Measurements from ENCODE around the gene CKS1B. TPM values are rescaled to one million over a fixed set of nuclear protein-coding genes. Genes with fewer than 3 reads are reported as not detected.

CKS1B gene
- total and polyA plus RNA-seq, 2 donors (not counting 1 experiment from before 2014, with no cell fraction given): 16.8 to 33.0 TPM

DNA sequence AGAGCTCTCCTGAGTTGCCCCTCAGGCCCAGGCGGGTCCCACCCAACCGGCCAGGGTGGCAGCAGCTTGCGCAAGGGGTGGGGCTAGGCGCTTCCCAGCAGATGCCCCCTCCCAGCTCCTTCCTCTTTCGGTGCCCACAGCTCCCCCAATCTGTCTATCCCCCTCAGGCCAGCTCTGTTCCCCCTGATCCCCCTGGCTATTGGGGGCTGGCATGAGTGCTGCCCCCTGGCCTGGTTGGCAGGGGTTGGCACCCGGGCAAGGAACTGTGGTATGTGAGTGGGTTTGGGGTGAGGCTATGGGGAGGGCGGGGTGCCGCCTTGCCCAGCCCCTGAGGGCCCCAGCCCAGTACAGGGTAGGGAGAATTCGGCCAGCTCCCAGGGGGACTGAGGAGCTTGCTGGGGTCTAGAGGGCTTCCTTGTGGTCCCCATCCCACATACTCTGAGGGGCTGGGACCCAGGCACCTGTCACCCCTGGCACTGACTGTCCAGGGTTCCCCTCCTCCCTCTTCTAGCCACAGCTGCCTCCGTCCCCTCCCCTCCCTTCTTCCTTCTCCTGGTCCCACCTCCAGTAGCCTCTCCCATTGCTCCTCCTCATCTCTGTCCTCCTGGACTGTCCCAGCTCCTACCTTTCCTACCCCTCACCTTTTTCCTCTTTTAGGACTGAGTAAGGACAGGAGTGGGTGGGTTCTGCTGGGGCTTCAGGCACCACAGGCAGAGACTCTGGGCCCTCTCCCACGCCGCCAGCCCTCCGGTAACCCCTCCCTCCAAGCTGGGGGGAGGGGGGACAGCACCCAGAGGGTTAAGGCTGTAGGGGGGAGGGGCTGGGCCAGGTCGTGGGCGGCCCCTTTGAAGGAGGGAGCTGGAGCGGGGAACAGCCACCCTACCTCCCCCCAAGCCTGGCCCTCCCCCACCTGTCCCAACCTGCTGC lies 33.8 kb downstream of the CKS1B start:
- no peak for ATAC-seq (ENCODE audit: low read depth)
- peak overlapping the region; percentile 96 for H3K4me2 ChIP-seq (replicated peaks; ENCODE audit: low read depth, low read length, poor library complexity, severe bottlenecking)
- H3K27ac Mint-ChIP-seq: peak overlapping the region; percentile 79
- H3K27ac ChIP-seq (ENCODE audit: low read length in 2 of 2): peak overlapping the region; percentile 12 to 60
- peaks cover 79% of the 10 kb centered on the region for H3K4me1 Mint-ChIP-seq
- no peak overlapping the region for H3K4me3 Mint-ChIP-seq
- H3K27me3 ChIP-seq (replicated peaks in 1 of 4; ENCODE audit: control extremely low read depth in 1 of 4, control insufficient read depth in 3 of 4, insufficient read depth in 4 of 4, low read length in 3 of 4): no peaks in the 10 kb centered on the region
- H2AFZ ChIP-seq (ENCODE audit: insufficient read depth, low read depth, low read length, poor library complexity, severe bottlenecking): no peak overlapping the region
- peaks cover 95 to 97% of the 10 kb centered on the region in 2 donors for H3K4me1 ChIP-seq (ENCODE audit: control insufficient read depth in 2 of 2, insufficient read depth in 2 of 2, low read length in 2 of 2)
- H3K27me3 Mint-ChIP-seq: no peaks in the 10 kb centered on the region
- no peaks in the 10 kb centered on the region for H3K9me3 Mint-ChIP-seq (ENCODE audit: insufficient read depth)
- H3K36me3 ChIP-seq (replicated peaks in 1 of 2; ENCODE audit: control extremely low read depth in 1 of 2, control insufficient read depth in 1 of 2, extremely low read depth in 1 of 2, insufficient read depth in 2 of 2, low read length in 1 of 2): peaks cover 0 to 10% of the 10 kb centered on the region in 2 experiments
- TF ChIP-seq EZH2 (IDR thresholded peaks at IDR 0.05; ENCODE audit: borderline replicate concordance, insufficient read depth, low read depth, low read length, poor library complexity, severe bottlenecking) (no peak), CTCF (IDR thresholded peaks at IDR 0.05) (no peak)
- no peak overlapping the region for H3K9ac ChIP-seq (ENCODE audit: low read length)
- ChIA-PET POLR2A (interaction anchor here (2.4 kb wide), 1 partner anchor 9 kb away, joined by 17 read pairs; no protein-coding TSS in a partner anchor), CTCF (interaction anchor here (1.4 to 18.4 kb wide), 3 partner anchors 6 to 43 kb away, joined by 4 to 295 read pairs (median 295); partner anchors contain the start of genes LENEP and ZBTB7B)
- intact Hi-C loops (cut with micrococcal nuclease): no loop called here
- no peaks in the 10 kb centered on the region for H3K9me3 ChIP-seq (ENCODE audit: control extremely low read depth in 1 of 3, control insufficient read depth in 2 of 3, insufficient read depth in 1 of 3, low read length in 2 of 3)
- peaks cover 59% of the 10 kb centered on the region for H3K79me2 ChIP-seq (ENCODE audit: control insufficient read depth, insufficient read depth, low read length)
- 52% methylated on average over 3 of the region's 16 CpGs for WGBS (ENCODE audit: insufficient coverage)
- H4K20me1 ChIP-seq (ENCODE audit: control insufficient read depth, insufficient read depth, low read length, poor library complexity, severe bottlenecking): peaks cover 34% of the 10 kb centered on the region
- peak overlapping the region in 1 of 5 experiments; percentile 18 for H3K4me3 ChIP-seq (ENCODE audit: control extremely low read depth in 1 of 5, extremely low read depth in 1 of 5, insufficient read depth in 1 of 5, low read depth in 2 of 5, low read length in 4 of 5)
- DNase-seq: no peak

Data from B cell (primary cell).